CD4-positive, alpha-beta T cell treated with Interleukin-15 for 4 hours (primary cell): ENCODE results near the gene DUSP19.

Experiments
- DNase-seq: peaks from one replicate; pipeline ENCODE4 v3.0.0-alpha.2; 2020; ENCODE audit warnings: low spot score

DUSP19 gene

DNA sequence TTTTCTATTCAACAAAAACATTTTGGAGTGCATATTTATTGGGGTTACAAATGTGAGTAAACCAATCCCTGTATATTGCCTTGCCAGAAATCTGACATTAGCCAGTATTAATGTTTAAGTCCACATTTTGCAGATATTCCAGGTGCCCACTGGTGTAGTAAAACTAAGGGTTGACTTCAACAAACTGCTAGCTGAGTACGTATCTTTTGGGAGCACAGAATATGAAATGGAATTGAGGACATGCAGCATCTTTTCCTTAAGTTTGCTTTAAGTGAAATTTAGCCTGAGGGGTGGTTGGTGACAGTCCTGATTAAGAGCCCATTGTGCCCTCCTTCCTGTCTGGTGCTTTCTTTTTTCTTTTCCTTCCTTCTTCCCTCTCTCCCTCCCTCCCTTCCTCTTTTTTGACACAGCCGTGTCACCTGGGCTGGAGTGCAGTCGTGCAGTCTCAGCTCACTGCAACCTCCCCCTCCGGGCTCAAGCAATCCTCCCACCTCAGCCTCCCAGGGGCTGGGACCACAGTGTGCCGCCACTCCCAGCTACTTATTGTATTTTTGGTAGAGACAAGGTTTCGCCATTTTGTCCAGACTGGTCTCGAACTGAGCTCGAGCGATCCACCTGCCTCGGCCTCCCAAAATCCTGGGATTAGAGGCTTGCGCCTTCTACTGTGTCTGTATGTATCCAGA is 47.3 kb downstream of the DUSP19 start:
- no peak for DNase-seq

DNA sequence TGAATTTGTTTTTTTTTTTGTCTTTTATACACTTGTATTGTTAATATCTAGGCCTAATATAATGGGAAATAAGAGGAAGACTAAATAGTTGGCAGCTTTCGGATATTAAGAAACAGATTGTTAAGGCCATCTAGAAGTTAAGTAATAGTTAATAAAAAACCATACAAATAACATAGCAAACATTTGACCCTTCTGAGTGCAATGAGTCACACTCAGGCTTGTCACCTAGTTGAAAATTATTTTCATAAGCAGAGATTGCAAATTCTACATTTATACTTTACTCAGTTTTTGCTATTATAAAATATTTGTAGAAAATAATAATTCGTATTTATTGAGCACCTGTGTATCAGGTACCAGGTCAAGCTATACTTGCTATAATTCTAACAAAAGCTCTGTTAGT is 48.1 kb downstream of the DUSP19 start:
- DNase-seq, result no peak

DNA sequence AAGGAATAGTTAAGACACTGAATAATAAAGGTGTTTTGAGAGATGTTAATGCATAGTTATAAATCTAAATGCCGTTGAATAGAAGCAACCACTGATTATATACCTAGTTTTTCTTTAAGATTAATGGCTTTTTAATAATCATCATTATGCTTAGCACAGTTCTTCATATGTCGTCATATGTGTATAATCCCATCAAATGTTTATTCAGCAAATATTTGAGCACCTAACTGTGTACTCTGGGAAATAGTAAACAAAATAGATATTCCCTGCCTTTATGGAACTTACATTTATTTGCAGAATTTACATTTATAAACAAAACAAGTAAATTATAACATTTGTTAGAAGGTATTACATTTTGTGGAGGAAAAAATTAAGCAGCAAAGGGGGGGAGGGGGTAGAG is 55.5 kb downstream of the DUSP19 start:
- DNase-seq, result no peak

DNA sequence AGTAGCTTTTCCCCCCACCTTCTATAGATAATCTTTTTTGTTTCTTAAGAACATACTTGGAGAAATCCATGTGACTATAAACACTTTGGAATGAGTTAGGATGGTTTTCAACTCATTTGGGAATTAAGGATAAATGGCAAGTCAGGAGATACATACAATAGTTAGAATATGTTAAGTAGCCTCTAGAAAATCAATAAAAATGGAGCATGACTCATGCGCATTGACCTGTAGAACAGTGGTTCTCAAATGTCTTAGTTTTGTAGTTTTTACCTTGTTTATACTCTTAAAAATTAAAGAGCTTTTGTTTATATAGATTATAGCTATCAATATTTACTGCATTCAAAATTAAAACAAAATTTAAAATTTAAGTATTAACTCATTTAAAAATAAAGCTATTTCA is 70.4 kb downstream of the DUSP19 start:
- no peak for DNase-seq

DNA sequence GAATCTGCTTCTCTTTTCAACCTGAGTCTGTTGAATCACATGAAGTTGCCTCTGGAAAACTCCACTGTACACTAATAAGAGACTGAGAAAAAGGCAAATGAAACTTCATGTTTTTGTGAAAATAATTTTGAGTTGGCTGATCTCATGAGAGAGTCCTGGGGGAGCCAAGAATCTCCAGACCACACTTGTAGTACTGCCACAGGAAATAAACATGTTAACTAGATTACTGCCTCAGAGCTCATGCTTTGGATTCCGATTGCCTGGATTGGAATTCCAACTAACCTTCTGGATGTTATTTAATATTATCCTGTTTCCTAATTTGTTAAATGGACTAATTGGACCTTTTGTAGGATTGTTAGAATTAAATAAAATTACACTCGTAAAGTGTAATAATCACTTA is 70.9 kb downstream of the DUSP19 start:
- no peak for DNase-seq
